HL-60 (cell line): ENCODE data around the gene HLA-DQB2.

Source experiments
- DNase-seq, 2 experiments: peaks; one replicate each; pipeline ENCODE4 v3.0.0-alpha.2; 2010 to 2020; ENCODE audit warnings: low read depth in 1 of 2, low spot score in 1 of 2
- H3K27ac ChIP-seq: fragments of 250-450 bp; sonication (Bioruptor Pico); replicated peaks from 2 replicates; pipeline ENCODE4 v1.5.1; 2020; ENCODE audit warnings: mild to moderate bottlenecking, moderate library complexity
- H3K27me3 ChIP-seq: fragments of 250-450 bp; sonication (Bioruptor Pico); 2 replicates; pipeline ENCODE4 v1.5.1; 2021; ENCODE audit warnings: mild to moderate bottlenecking, moderate library complexity; ENCODE audit not compliant: insufficient read depth, poor library complexity, severe bottlenecking
- H3K4me3 ChIP-seq: replicated peaks from 2 replicates; pipeline ENCODE4 v1.5.1; 2011; ENCODE audit warnings: mild to moderate bottlenecking, control low read depth, low read length; ENCODE audit not compliant: insufficient read depth
- GABPA ChIP-seq: IDR thresholded peaks from 2 replicates; pipeline ENCODE4 v1.6.1; 2012; ENCODE audit warnings: low read depth
- POLR2AphosphoS5 ChIP-seq: IDR thresholded peaks from 2 replicates; pipeline ENCODE4 v1.6.1; 2012; ENCODE audit warnings: low read depth
- SPI1 ChIP-seq: IDR thresholded peaks from 2 replicates; pipeline ENCODE4 v1.6.1; 2012; ENCODE audit warnings: low read depth, mild to moderate bottlenecking, borderline replicate concordance
- TF ChIP-seq, protein P1 (sequence below): IDR thresholded peaks from 2 replicates; pipeline ENCODE4 v1.6.1; 2012; ENCODE audit warnings: low read depth; ENCODE audit not compliant: insufficient replicate concordance
- TF ChIP-seq, protein P2 (sequence below): IDR thresholded peaks from one replicate; pipeline ENCODE4 v1.5.1; 2011; ENCODE audit warnings: low read length, control low read depth, inconsistent platforms; ENCODE audit not compliant: insufficient read depth

HLA-DQB2 gene

DNA sequence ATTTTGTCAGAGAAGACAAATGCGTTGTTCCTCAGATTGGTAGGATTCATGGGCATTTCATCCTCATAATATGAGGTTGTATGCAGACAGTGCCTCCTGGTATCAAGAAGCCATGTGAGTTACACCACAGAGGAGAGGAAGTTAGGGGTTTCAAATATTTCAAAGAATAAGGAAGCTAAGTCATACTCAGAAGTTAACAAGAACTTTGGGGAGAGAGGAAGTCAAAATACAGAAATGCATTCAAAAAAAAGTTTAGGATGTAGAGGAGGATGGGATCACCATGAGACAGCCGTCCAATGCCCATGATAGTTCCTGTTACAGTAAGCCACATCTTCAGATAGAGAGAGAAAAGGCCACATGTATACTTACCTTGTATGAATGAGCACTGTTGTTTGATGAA is 31.2 kb upstream of the HLA-DQB2 start:
- Histone ChIP-seq H3K27ac (no peak overlapping the region), H3K4me3 (no peak overlapping the region), H3K27me3 (no peaks in the 10 kb centered on the region)
- DNase-seq, result peak; percentile 26 to 43
- TF ChIP-seq GABPA (no peak), POLR2AphosphoS5 (no peak), SPI1 (peak; percentile 96)
- TF ChIP-seq, protein P1, sequence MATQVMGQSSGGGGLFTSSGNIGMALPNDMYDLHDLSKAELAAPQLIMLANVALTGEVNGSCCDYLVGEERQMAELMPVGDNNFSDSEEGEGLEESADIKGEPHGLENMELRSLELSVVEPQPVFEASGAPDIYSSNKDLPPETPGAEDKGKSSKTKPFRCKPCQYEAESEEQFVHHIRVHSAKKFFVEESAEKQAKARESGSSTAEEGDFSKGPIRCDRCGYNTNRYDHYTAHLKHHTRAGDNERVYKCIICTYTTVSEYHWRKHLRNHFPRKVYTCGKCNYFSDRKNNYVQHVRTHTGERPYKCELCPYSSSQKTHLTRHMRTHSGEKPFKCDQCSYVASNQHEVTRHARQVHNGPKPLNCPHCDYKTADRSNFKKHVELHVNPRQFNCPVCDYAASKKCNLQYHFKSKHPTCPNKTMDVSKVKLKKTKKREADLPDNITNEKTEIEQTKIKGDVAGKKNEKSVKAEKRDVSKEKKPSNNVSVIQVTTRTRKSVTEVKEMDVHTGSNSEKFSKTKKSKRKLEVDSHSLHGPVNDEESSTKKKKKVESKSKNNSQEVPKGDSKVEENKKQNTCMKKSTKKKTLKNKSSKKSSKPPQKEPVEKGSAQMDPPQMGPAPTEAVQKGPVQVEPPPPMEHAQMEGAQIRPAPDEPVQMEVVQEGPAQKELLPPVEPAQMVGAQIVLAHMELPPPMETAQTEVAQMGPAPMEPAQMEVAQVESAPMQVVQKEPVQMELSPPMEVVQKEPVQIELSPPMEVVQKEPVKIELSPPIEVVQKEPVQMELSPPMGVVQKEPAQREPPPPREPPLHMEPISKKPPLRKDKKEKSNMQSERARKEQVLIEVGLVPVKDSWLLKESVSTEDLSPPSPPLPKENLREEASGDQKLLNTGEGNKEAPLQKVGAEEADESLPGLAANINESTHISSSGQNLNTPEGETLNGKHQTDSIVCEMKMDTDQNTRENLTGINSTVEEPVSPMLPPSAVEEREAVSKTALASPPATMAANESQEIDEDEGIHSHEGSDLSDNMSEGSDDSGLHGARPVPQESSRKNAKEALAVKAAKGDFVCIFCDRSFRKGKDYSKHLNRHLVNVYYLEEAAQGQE, result no peak

DNA sequence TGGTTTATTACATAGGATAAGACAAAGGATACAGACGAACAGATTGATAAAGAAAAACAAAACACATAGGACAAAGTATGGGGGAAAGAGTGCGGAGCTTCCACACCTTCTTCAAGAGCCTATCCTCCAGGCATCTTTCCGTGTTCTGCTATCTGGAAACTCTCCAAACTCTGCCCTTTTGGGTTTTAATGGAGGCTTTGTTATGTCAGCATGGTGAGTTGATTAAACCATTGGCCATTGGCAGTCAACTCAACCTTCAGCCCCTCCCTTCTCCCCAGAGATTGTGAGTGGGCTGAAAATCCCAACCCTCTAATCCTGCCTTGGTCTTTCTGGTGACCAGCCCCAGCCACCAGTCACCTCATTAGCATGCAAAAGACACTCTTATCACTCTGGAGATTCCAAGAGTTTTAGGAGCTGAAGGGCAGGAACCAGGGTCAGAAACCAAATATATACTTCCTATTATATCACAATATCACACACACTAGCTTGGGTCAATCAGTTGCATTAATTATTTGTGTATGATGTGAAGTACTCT is 29.6 kb upstream of the HLA-DQB2 start:
- TF ChIP-seq GABPA, result no peak
- TF ChIP-seq, protein P2, sequence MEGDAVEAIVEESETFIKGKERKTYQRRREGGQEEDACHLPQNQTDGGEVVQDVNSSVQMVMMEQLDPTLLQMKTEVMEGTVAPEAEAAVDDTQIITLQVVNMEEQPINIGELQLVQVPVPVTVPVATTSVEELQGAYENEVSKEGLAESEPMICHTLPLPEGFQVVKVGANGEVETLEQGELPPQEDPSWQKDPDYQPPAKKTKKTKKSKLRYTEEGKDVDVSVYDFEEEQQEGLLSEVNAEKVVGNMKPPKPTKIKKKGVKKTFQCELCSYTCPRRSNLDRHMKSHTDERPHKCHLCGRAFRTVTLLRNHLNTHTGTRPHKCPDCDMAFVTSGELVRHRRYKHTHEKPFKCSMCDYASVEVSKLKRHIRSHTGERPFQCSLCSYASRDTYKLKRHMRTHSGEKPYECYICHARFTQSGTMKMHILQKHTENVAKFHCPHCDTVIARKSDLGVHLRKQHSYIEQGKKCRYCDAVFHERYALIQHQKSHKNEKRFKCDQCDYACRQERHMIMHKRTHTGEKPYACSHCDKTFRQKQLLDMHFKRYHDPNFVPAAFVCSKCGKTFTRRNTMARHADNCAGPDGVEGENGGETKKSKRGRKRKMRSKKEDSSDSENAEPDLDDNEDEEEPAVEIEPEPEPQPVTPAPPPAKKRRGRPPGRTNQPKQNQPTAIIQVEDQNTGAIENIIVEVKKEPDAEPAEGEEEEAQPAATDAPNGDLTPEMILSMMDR, result no peak
- TF ChIP-seq, protein P1, result no peak
- no peak for TF ChIP-seq SPI1
- Histone ChIP-seq H3K4me3 (no peak overlapping the region), H3K27ac (no peak overlapping the region), H3K27me3 (peaks cover 5% of the 10 kb centered on the region)
- DNase-seq, result no peak

DNA sequence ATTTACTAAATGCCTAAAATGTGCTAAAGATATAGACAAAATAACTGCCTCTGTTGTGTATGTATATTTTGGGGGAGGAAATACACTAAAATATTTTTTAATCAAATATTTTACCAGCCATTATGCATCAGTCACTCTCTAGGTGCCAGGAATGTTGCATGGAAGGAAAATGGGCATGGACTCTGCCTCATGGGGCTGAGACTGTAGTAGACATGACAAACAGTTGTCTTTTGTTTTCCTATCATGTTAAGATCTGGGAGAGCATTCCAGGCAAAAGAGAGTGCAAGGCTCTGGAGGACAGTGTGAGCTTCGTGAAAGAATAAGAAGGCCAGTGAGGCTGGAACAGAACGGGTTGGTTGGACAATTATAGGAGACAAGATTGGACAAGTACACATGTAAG is 27.0 kb upstream of the HLA-DQB2 start:
- TF ChIP-seq SPI1, result no peak
- TF ChIP-seq, protein P1, result no peak
- TF ChIP-seq GABPA, result no peak
- TF ChIP-seq, protein P2, result no peak
- no peak for TF ChIP-seq POLR2AphosphoS5
- Histone ChIP-seq H3K4me3 (no peak overlapping the region), H3K27ac (no peak overlapping the region), H3K27me3 (peaks cover 22% of the 10 kb centered on the region)
- no peak for DNase-seq
